UCSD-AML1 (cell line): ENCODE data around the gene DCAF5.
A peak's percentile ranks its signal among the peaks of the same experiment; 100 is the strongest.
"Not testable (repeated sequence)": the region's sequence is repeated elsewhere in the genome, so short reads cannot be mapped to it uniquely, and the experiment has no call there.

Source experiments
- DNase-seq: peaks from one replicate; lab custom pipeline; 2025; ENCODE audit not compliant: unreplicated experiment; lab: John Stamatoyannopoulos, UW

DCAF5 gene

GRCh38 chr14:69043596-69044260, 109.2 kb downstream of the DCAF5 start:
- no peak for DNase-seq

DNA sequence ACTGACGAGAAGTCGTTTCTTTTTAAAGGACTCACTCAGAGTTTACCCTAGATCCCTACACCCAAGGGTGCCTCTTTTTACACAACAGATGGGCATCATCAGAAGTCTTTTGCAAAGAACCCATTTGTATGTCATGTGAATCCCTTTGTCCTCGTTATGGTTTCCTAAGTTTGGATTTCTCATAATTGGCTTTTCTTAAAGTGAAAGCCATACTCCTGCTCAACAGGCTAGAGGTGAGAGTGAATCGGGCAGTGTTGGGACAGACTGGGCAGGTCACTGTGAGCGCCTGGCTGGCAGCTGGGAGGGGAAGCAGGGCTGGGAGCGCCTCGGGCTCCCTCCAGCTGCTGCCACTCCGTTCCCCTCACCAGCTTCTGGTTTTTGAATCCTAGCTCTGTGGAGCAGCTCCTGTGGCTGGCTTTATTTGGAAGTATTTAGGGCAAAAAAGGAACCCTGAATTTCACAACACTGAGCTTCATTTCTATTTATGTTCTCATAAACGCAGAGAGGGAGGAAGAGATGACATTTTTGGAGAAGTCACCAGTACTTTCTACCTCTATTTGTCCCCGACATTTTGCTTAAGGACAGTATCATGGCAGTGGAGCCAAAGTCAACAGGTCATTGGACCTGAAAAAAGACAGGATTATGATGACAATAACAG, 110.0 kb downstream of the DCAF5 start:
- peak; percentile 40 for DNase-seq

DNA sequence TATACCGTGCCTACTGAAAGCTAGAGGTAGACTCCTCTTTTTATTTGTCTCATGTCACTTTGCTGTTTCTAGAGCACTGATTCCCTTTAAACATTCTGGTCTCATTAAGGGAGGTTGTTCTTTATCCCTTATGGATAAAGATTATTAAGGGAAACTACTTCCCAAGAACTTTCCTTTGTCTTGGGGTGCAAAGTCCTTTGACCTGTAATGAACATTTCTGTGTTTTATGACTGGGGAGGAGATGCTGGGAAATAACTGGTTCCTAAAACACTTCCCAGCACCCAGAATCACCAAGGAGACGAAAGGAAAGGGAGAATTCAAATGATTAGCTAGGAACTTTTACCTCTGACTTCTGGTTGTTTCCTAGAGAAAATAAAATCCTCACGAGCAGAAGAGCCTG, 110.6 kb downstream of the DCAF5 start:
- DNase-seq = no peak

- DNase-seq = no peak
Measured at GRCh38 chr14:69041783-69042182, 111.1 kb downstream of the DCAF5 start.

GRCh38 chr14:69040353-69040752, 112.6 kb downstream of the DCAF5 start:
- DNase-seq = no peak

DNA sequence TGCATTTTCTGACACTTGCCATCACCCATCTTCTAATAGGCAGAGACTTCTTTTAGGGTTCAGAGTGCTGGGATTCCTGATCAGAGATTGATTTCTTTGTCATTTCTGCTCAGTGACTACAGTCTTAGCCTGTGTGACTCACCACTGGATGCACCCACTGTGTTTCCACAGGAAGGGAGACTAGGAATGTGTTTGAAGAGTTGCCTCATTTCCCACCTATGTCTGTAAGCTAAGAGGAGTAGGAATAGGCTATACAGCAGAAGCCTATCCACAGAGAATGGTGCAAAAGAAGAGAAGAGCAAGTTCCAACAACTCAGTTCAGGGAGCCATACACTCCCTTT, 113.7 kb downstream of the DCAF5 start:
- no peak for DNase-seq

GRCh38 chr14:69038455-69039287, 114.2 kb downstream of the DCAF5 start:
- DNase-seq = no peak

- no peak for DNase-seq
Measured at GRCh38 chr14:69037790-69038454, 115.0 kb downstream of the DCAF5 start.

- no peak for DNase-seq
Measured at GRCh38 chr14:69036757-69037506, 116.0 kb downstream of the DCAF5 start.

- no peak for DNase-seq
Measured at GRCh38 chr14:69034612-69035262, 118.2 kb downstream of the DCAF5 start.

- no peak for DNase-seq
Measured at GRCh38 chr14:69027242-69027913, 125.5 kb downstream of the DCAF5 start.

DNA sequence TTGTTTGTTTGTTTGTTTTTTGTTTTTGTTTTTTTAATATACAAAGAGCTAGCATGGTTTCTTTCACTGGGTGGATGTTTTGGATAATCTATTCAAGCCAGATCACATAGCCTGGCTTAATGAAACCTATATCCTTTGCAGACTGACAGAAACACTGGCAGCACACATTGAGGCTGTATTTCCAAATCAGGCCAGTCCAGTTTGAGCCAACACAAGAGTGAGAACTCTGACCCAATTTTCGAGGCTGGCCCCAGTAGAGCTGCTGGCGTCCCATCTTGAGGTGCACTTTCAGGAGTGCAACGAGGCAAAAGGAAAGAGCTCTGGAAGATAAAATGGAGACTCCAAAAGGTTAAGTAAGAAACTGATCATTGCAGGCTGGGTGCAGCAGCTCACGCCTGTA, 129.9 kb downstream of the DCAF5 start:
- DNase-seq = no peak

DNA sequence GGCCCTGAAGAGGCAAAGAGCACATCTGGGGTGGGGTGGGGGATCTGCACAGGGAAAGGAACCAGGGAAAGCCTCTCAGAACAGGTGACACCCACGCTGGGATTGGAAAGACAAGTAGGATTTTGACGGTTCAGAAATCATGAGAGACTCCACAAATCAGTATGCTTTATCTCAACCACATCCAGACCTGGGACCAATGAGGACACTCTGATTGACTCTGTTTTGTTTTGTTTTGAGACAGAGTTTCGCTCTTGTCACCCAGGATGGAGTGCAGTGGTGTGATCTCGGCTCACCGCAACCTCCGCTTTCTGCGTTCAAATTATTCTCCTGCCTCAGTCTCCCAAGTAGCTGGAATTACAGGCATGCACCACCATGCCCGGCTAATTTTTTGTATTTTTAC, 130.8 kb downstream of the DCAF5 start:
- not testable (repeated sequence) for DNase-seq

- no peak for DNase-seq
Measured at GRCh38 chr14:69017706-69018105, 135.2 kb downstream of the DCAF5 start.

DNA sequence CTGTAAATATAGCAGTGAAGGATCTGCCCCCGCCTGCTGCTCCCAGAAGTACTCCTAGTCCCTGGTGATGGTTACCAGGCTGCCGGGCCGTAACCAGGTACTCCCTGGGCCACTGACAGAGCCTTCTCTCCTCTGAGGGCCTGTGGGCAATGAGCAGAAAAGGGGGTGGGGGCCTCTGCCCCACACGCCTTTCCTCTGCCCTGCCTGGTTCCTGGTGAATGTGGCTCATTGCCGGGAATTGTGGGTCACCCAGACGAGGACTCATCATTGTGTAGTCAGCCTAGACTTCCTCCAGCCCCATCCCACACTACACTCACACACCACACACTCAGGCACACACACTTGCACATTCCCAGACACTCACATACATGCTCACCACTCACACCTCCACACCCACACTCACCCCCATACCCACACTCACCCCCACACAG, 138.1 kb downstream of the DCAF5 start:
- DNase-seq = no peak

- peak; percentile 79 for DNase-seq
Measured at GRCh38 chr14:69013943-69014782, 138.8 kb downstream of the DCAF5 start.

- no peak for DNase-seq
Measured at GRCh38 chr14:69012256-69012953, 140.5 kb downstream of the DCAF5 start.

DNA sequence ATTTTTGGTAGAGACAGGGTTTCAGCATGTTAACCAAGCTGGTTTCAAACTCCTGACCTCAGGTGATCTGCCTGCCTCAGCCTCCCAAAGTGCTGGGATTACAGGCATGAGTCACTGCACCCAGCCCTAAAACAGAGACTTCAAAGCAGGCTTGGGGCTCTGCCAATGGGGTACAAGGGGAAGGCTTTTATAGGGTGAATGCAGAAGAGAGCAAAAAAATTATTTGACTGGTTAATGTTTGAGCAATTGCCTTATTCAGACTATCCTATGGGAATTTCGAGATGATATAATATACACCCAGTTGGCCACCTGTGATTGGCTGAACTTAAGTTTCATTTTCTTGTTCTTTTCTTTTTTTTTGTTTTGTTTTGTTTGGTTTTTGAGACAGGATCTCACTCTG, 142.3 kb downstream of the DCAF5 start:
- DNase-seq = no peak
